G401 (cell line): Measurements from ENCODE around the gene SACS. TPM values are rescaled to one million over a fixed set of nuclear protein-coding genes. Genes with fewer than 3 reads are reported as not detected.
A peak's percentile ranks its signal among the peaks of the same experiment; 100 is the strongest.

ENCODE experiments used
- DNase-seq: peaks from one replicate; pipeline ENCODE4 v3.0.0-alpha.2; 2015; ENCODE audit warnings: low spot score
- in situ Hi-C: cut with HindIII; loops from 2 replicates; pipeline ENCODE4 v1.10.0; 2016; ENCODE audit warnings: low sequenced_read_pairs, mixed read lengths
- total RNA-seq: library from RNA; depleted of rRNA; stranded (reverse); fragments of >200 nt; shearing (Covaris generic); gene quantifications from 2 replicates; pipeline ENCODE4 v1.2.3, GENCODE V29; 2014; rRNA removed

Gene SACS
- total RNA-seq, result 7.3 and 12.7 TPM in 2 replicates

- peak; percentile 69 for DNase-seq
- in situ Hi-C loops, result no loop called here
Measured at GRCh38 chr13:23433171-23434153, at the start of gene SACS. Gene SACS (minus strand): TSS chr13:23433702. CDS start chr13:23411239, 22,463 bp downstream.

- DNase-seq, result no peak
- in situ Hi-C loops, result no loop called here
Measured at GRCh38 chr13:23480324-23480723, 46.8 kb upstream of the SACS start.

GRCh38 chr13:23477101-23477500 is 43.6 kb upstream of the SACS start:
- no peak for DNase-seq
- in situ Hi-C loops, result no loop called here

- in situ Hi-C loops, result no loop called here
- DNase-seq, result no peak
Measured at GRCh38 chr13:23473221-23473620, 39.7 kb upstream of the SACS start.

GRCh38 chr13:23472189-23472588 is 38.7 kb upstream of the SACS start:
- in situ Hi-C loops, result no loop called here
- DNase-seq, result no peak

- in situ Hi-C loops, result no loop called here
- no peak for DNase-seq
Measured at GRCh38 chr13:23470790-23471614, 37.5 kb upstream of the SACS start.

- DNase-seq, result no peak
- in situ Hi-C loops, result no loop called here
Measured at GRCh38 chr13:23469951-23470421, 36.5 kb upstream of the SACS start.

- in situ Hi-C loops, result no loop called here
- peak; percentile 6 for DNase-seq
Measured at GRCh38 chr13:23468811-23469210, 35.3 kb upstream of the SACS start.

GRCh38 chr13:23467932-23468278 is 34.4 kb upstream of the SACS start:
- in situ Hi-C loops, result no loop called here
- DNase-seq, result no peak

- in situ Hi-C loops, result no loop called here
- no peak for DNase-seq
Measured at GRCh38 chr13:23467048-23467931, 33.8 kb upstream of the SACS start.

GRCh38 chr13:23466144-23467002 is 32.9 kb upstream of the SACS start:
- in situ Hi-C loops, result no loop called here
- DNase-seq, result peak; percentile 61

GRCh38 chr13:23463661-23464060 is 30.2 kb upstream of the SACS start:
- no peak for DNase-seq
- in situ Hi-C loops, result no loop called here

GRCh38 chr13:23462815-23463559 is 29.5 kb upstream of the SACS start:
- in situ Hi-C loops, result no loop called here
- no peak for DNase-seq

- in situ Hi-C loops, result no loop called here
- no peak for DNase-seq
Measured at GRCh38 chr13:23461544-23461943, 28.0 kb upstream of the SACS start.

GRCh38 chr13:23460921-23461320 is 27.4 kb upstream of the SACS start:
- in situ Hi-C loops, result no loop called here
- DNase-seq, result no peak

GRCh38 chr13:23460309-23460708 is 26.8 kb upstream of the SACS start:
- no peak for DNase-seq
- in situ Hi-C loops, result no loop called here

- in situ Hi-C loops, result no loop called here
- DNase-seq, result no peak
Measured at GRCh38 chr13:23458989-23459388, 25.5 kb upstream of the SACS start.
